Non-pigmented ciliary epithelial cell (primary cell): ENCODE results near the gene GRK3.

Source experiments
- DNase-seq: peaks from one replicate; pipeline ENCODE4 v3.0.0-alpha.2; 2010; ENCODE audit warnings: low read depth

GRK3 gene

DNA sequence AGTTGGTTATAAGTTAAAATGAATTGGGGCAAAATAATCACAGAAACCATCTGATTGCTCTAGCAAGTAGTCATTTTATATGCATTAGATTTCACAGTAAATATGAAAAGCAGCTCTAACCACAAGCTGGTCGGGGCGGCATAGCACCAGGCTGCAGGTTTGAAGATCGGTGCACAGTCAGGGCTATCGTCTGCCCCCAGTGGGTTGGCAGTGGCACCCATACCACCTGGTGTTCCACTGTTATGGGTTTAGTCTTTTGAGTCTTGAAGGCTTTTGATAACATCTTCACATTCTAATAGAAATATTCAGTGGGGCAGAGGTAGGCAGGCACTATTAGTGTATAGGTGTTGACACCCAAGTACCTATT, 62.1 kb downstream of the GRK3 start:
- no peak for DNase-seq

DNA sequence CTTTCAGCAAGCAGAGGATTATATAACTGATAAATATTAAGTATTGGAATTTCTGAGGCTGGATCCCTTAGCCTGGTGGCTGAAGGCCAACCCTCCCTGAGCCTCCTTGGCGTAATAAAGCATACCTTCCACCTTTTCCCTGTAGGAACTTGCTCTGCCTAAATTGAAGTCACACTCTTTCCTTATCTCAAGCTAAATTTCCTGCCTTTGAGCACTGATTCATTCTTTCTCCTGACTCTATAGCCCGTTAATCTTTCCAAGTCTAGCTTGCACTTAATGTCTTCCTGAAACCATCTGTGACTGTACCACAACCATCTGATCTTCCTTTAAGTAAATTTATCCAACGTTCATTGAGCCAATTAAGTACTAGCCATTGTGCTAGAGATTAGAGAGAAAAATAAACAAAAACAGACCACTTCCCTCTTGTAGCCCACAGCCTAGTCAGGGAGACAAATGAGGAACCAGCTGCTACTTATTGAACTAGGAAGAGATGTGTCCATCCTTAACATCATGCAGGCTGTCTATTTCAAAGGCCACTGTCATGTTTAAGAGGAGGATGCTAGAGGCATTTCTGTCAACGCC, 62.9 kb downstream of the GRK3 start:
- DNase-seq: no peak

DNA sequence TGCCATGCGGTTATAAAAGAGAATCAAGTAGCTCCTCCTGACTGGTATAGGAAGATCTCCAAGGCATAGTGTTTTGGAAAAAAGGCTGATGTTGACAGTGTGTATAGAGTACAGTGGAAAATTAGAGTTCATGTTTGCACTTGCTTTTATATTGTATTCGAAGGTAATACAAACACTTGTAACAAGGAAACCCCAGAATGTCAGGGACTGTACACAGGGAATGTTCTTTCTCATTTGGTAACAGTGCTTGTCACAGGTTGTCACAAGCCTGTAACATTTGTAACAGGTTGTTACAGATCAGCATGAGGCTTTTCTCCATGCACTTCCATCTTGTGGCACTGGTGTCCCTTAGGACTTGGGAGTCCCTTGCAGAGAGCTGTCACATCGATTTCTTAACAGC, 64.0 kb downstream of the GRK3 start:
- no peak for DNase-seq

DNA sequence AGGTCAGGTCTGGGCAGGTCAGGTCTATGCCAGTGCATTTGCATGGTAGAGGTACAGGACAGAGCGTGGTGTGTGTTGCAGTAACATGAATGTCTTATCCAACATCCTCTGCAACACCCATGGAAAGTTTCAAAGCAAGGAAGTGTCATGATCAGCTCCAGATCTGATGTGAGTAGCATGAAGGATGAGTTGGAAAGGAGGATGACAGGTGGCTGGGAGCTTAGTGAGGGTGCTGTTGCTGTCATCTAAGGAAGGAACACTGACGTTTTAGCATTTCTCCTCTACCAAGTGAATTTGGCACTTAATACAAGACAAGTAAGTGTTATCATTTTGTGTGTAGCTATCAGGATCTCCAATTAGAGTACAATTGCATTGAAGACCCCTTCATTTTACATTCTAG, 65.1 kb downstream of the GRK3 start:
- no peak for DNase-seq

DNA sequence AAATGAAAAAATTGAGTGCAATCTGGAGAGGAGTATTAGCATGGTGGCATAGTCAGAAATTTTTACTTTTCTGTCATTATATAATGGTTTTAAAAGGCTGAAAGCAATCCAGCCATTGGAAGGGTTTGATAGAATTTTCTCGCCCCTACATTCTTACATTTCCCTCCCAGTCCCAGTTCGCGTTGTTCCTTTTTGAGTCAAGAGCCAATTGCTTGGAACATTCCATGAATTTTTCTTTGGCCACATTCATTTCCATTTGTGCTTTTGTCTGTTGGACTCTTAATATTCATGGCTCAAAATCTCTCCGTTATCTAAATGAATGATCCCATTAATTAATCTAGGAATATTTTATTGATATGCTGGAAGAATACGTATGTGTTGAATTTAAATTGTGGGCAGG, 66.0 kb downstream of the GRK3 start:
- DNase-seq: no peak

DNA sequence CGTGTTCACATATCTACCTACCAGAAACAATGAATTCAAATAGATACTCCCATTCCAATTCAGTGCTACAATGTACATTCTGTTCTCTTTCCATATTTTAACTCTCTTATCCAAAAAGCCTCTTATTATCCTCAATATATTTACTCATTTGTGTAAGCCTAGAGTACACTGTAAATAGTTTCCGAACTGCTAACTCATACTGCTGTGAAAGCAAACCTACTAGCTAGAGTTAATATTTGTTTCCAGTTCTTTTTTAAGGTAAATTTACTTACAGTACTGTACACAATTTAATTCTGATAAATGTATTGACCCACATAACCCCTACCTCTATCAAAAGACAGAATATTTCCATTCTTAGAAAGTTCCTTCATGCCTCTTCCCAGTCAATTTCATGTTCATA, 71.8 kb downstream of the GRK3 start:
- no peak for DNase-seq

DNA sequence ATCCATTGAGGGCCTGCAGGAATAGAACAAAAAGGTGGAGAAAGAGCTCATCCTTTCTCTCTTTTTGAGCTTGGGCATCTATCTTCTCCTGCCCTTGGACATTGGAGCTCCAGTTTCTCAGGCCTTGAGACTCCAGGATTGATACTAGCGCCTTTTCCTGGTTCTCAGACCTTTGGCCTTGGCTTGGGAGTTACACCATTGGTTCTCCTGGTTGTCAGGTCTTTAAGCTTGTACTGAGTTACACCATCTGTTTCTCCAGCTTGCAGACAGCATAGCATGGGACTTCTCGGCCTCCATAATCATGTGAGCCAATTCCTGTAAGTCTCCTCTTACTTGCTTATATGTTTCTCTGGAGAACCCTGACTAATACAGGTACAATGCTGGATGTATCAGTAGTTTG, 72.6 kb downstream of the GRK3 start:
- DNase-seq: no peak

DNA sequence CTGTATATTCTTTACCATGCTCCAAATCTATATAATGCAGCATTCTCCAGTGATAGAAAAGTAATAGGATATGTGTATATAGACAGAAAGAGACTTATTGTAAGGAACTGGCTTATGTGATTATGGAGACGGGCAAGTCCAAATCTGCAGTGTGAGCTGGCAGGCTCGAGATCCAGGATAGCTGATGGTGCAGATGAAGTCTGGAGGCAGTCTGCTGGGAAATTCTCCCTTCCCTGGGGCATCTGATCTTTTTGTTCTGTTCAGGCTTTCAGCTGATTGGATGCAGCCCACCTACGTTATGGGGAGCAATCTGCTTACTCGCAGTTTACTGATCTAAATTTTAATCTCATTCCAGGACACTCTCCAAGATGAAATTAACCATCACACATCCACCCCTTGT, 73.2 kb downstream of the GRK3 start:
- DNase-seq: no peak

DNA sequence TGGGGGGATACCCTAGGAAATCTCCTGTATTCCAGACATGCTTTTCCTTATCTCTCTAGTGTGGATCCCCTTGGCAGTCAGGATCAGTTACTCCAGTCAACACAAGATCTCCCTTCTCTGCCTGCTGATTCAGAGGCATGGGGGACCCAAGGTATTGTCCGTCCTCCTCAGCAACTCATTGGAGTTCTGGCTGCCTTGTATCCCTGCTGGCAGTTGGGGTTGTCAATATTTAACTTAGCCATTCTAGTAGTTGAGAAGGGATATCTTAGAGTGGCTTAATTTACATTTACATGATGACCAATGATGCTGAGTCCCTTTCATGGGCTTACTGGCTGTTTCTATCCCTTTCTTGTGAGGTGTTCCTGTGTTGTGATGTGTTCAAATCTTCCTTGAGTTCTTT, 74.2 kb downstream of the GRK3 start:
- no peak for DNase-seq

DNA sequence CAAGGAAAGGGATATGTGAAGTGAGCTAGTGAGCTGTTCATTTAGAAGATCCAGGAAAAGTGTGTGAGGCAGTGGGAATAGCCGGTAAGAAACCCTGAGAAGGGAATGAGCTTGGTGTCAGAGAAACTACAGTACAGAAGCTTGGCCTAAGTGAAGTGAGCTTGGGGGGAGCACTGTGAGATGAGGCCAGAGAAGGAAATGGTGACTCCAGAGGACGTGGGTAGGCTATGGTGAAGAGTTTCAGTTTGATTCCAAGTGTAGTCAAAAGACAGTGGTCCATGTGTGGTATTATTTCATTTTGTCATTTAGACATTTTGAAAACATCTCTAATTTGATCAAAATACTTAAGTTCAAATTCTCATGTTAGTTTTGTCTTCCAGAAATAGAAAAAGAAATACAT, 77.2 kb downstream of the GRK3 start:
- DNase-seq: no peak

DNA sequence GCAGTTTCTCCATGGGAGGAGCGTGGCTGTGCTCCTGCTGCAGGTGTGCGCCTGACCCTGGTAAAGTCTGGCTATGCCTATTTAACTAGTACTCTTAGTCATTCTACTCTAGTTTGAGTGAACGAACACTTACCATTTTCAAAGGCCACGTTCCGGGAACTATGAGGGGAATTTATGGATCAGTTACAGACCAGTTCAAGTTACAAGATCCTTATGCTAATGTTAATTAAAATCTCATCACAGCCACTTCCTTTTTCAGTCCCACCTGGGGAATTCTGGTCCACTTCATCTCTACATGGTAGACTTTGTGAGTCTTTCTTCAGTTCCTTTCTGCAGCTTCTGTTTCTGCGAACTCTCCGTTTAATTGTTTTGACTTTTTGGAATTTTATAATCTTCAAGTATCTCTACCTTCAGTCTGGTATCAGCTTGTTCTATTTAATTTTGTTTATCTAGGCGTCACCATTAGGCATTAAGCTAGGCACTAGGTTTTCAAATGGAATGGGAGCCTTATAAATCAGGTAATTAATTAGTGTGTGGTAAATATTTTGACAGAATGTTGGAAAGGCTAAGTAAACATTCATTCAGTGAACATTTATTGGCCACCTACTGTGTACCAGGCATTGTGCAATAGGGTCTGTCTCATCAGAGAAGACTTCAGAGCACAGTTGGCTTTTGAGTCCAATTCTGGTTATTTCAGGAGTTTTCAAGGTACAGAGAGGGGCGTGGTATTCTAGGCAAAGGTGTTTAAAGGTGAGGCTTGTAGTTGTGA, 78.9 kb downstream of the GRK3 start:
- DNase-seq: no peak

DNA sequence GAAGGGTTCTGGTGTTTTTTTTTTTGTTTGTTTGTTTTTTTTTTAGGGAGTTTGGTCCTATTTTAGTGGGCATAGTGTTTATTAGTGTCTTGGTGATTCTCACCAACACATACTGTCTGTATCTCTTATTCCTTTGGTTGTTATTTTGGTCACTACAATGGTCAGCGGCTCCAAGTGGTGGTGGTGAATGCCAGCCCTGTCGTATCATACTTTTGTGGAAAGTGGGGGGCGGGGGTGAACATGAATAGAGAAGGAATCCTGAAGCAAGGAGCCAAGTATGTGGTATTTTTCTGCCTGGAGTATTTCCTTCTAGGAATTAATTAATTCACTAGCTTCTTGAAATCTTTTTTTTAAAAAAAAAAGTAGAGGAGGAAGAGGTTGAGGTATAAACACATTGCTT, 79.6 kb downstream of the GRK3 start:
- no peak for DNase-seq

DNA sequence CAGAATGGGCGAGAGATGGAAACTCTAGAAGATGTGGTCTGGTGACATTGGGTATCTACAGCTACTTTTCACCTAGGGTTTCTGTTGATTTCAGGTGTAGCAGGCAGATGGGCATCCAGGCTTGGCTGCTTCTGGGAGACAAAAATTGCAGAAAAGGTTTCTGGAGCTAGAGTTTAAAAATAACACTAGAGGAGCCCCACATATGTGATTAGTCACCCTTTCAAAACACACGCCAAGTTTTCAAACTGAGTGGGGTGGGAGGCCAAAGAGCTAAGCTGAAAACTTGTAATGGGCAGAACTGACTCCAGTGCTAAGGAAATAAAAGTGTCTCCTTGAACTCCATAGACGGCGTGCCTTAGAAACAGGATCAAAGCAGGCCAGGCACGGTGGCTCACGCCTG, 80.8 kb downstream of the GRK3 start:
- no peak for DNase-seq

DNA sequence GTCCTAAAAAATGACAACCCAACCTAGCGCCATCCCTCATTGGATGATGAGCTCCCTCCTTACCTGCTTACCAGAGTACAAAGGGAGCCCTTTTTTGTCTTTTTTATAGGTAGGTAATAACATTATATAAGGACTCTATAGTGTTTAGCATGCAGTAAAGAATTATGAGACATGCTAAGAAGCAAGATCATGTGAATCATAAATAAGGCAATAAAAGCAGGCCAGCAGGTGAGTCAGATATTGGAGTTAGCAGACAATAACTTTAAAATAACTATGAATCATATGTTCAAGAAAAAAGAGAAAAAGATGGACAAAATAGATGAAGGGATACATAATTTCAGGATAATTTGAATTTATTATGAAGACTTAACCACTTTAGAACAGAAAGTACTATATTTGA, 81.5 kb downstream of the GRK3 start:
- no peak for DNase-seq

DNA sequence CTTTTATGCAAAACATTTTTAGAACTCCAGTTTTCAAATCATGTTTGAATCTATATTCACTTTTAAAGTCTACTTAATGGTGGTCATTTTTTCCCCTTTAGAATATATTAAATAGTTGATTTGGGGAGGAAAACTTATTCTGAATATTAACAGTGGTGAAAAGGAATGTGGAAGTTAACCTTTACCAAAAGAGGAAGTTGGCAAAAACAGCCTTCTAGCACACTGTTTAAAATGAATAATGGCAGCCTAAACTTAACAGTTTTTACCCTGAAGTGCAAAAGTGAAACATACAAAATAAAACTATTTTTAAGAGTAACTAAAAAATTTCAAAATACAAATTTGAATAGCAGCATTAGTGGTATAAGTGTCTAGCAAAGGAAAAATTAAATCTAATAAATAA, 86.4 kb downstream of the GRK3 start:
- no peak for DNase-seq

DNA sequence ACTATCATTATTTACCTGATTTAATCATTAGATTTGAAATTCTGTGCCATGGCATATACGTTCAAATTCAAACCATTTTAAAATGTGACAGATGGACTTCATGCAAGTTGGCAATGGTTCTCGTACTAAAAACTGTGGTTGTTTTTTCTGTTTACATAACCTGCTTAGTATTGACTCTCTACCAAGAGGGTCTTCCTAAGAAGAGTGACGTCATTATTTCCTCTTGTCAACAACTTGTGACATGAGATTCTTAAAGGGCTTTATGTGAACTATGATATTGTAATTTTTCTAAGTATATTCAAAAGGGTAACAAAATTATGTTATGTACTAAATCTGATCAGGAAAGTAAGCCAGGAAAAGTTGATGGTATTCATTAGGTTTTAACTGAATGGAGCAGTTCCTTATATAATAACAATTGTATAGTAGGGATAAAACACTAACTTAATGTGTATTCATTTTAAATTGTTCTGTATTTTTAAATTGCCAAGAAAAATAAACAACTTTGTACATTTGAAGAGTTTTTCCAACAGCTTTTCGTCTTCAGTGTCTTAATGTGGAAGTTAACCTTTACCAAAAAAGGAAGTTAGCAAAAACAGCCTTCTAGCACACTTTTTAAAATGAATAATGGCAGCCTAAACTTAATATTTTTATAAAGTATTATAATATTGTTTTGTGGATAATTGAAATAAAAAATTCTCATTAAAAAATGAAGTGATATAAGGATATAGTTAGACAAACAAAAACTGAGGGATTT, 87.0 kb downstream of the GRK3 start:
- DNase-seq: no peak

DNA sequence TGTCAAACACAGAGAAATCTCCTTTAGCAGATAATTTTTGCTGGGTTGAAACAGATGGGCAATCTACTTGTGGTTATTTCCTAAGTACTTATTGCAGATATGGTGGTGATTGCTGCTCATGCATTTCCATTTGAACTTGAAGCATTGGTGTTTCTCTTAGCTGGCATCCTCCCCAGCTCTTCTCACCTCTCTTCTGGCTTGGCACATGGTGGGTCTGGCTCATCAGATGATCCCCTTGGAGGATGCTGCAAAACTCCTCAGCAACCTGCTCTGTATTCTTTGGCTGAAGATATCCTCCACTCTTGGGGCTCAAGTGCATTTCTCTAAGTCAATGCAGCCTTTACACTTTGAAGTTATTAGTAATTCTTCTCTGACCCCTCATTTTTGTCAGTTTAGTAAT, 90.2 kb downstream of the GRK3 start:
- DNase-seq: no peak

DNA sequence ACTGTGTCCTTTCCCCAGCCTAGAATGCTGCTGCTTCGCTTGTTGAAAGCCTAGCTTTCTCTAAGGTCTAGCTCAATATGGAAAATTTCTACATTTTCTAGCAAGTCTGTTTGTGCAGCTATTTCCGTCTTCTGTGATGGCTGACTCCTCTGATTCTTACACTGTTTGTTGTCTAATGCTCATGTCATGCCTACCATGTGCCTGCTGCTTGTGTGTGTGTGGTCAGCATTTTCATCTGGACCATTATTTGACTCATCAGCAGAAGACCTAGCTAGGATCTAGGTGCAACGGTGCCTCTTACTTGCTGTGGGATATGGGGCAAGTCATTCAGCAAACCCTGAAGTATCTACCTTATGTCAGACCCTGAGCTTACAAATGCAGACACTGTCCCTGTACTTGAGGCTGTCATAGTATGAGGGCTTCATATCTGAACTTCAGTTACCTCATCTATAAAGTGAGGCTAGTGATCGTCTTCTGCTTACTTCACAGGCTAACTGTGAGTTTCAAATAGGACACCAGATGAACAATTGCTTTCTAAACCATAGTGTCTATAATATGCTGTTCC, 91.0 kb downstream of the GRK3 start:
- DNase-seq: no peak

DNA sequence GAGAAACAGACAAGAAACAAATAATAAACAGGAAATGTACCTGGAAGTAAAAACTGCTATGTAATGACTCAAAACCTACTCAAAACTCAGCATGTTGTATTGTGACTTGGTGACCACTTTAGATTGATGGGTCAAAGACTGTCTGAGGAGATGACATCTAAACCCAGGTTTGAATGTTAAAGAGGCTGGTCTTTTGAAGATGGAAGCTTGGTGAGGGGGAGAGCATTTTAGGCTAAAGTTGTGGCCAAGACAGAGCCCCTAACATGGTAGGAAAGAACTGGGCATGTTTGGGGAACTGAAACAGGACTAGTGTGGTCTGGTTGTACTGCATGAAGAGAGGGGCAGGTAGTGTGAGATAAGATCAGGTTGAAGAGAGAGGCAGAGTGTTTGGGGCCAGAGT, 92.2 kb downstream of the GRK3 start:
- DNase-seq: no peak

DNA sequence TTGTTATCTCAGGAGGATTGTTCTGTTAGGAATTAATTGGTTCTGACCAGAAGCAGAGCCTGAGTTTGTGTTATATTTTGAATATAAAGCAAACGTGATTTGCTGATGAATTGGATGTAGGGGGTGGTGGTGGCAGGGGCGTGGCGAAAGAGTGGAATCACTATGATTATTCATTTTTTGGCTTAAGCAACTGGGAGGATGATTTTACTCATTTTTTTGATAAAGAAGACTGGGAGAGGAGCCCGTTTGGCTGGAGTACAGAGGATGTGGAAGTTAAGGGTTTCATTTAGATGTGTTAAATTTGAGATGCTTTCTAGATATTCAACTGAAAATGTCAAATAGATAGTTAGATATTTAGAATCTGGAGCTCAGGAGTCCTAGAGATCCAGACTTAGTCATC, 94.2 kb downstream of the GRK3 start:
- DNase-seq: no peak

DNA sequence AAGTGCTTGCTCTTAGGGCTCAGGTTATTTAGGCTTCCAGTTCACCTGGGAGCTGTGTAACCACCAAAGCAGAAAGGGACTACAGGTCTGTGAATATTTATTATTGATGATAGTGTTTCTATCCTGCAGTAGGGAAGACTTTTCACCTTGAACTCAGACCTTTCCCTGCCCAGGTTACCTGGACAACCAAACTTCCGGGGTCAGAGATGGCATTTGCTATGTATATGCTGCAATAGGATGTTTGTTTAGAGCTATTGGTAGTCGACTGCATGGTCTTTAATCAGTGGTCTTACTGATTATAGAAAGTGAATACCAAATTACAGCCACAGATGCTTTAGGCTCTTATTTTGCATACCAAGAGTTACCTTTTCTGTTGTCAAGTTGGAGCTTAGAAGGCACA, 94.9 kb downstream of the GRK3 start:
- no peak for DNase-seq

DNA sequence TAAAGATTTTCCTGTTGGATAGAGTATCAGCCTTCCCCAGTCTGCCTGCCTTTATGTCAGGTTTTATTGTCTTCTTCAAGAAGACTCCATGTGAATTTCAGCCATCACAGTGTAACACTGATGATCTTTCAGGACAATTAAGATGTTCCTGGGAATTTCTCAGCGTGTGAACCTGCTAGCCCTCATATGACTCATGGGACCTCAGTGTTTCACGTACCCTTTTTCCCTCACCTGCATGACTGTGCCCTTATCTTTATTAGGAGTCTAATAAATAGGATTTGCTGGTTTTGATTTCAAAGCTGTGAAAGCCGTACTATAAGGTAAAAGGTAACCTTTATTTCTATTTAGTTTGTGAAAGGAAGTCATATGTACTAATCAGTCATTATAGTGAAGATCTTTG, 95.9 kb downstream of the GRK3 start:
- DNase-seq: no peak

DNA sequence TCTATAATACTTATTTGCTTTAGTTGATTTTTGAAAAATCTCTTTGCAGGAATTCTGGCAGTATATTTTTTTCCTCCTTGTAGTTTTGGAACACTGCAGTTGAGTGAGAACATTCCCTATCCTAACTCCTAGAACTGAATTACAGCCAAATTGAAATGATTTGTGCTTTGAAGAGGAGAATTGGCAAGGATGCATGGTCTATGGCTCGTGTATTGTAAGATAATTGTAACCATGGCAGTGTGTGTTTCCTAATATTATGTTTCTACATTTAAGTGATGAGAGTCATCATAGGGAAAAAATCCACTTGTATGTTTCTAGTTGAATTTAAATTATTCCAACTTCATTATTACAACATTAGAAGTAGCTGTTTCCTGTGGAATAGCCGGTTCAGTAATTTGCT, 96.6 kb downstream of the GRK3 start:
- DNase-seq: no peak
